Retinal pigment epithelial cell (primary cell): ENCODE results near the gene ERGIC1.

ENCODE experiments used
- DNase-seq: peaks from one replicate; pipeline ENCODE4 v3.0.0-alpha.2; 2010; ENCODE audit warnings: low read depth
- H3K4me3 ChIP-seq: 2 replicates; pipeline ENCODE4 v1.5.1; 2011; ENCODE audit warnings: mild to moderate bottlenecking, low read length, control low read depth, moderate library complexity
- TF ChIP-seq, protein P1 (sequence below): conservative IDR thresholded peaks from 2 replicates; pipeline ENCODE4 v1.5.1; 2011; ENCODE audit warnings: low read depth, low read length, control low read depth, inconsistent platforms

The ERGIC1 gene

DNA sequence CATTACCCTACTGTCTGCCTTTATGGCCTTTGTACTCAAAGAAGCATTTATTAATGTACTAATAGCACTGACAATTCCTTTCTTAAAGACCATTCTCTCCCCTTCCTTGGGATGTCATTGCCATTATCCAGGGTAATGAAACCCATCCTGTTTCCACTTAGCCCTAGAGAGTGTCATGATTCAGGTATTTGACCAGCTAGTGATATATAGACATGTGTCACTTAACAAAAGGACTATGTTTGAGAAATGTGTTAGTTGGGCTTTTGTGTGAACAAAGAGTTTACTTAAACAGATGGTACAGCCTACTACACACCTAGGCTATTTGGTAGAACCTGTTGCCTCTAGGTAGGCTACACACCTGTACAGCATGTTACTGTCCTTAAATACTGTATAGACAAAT is 151.5 kb downstream of the ERGIC1 start:
- H3K4me3 ChIP-seq, result peak overlapping the region; percentile 29
- no peak for DNase-seq
- TF ChIP-seq, protein P1, sequence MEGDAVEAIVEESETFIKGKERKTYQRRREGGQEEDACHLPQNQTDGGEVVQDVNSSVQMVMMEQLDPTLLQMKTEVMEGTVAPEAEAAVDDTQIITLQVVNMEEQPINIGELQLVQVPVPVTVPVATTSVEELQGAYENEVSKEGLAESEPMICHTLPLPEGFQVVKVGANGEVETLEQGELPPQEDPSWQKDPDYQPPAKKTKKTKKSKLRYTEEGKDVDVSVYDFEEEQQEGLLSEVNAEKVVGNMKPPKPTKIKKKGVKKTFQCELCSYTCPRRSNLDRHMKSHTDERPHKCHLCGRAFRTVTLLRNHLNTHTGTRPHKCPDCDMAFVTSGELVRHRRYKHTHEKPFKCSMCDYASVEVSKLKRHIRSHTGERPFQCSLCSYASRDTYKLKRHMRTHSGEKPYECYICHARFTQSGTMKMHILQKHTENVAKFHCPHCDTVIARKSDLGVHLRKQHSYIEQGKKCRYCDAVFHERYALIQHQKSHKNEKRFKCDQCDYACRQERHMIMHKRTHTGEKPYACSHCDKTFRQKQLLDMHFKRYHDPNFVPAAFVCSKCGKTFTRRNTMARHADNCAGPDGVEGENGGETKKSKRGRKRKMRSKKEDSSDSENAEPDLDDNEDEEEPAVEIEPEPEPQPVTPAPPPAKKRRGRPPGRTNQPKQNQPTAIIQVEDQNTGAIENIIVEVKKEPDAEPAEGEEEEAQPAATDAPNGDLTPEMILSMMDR, result no peak

DNA sequence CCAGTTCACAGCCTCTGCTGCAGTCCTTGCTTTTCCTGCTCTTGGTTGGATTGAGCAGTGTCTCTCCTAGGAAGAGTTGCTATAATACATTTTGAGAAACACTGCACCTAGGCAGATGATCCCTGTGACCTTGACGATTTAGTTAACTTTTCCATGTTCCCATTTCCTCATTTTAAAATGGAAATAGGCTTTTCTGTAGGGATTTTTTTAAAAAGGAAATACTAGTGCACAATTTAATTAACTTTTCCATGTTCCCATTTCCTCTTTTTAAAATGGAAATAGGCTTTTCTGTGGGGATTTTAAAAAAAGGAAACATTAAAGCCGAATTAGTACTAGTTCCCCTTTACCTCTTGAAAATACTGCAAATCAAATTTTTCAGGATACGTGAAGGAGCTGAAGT is 154.2 kb downstream of the ERGIC1 start:
- TF ChIP-seq, protein P1, result no peak
- H3K4me3 ChIP-seq, result no peak overlapping the region
- DNase-seq, result no peak

DNA sequence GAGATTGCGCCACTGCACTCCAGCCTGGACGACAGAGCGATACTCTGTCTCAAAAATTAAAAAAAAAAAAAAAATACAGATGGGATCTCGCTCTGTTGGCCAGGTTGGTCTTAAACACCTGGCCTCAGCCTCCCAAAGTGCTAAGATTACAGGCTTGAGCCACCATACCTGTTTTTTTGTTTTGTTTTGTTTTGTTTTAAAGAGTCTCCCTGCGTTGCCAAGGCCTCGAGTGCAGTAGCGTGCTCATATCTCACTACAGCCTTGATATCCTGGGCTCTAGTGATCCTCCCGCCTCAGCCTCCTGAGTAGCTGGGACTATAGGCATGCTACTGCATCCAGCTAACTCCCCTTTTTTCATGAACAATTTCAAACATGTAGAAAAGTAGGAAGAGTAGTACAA is 156.7 kb downstream of the ERGIC1 start:
- TF ChIP-seq, protein P1, result no peak
- H3K4me3 ChIP-seq, result no peak overlapping the region
- DNase-seq, result no peak

DNA sequence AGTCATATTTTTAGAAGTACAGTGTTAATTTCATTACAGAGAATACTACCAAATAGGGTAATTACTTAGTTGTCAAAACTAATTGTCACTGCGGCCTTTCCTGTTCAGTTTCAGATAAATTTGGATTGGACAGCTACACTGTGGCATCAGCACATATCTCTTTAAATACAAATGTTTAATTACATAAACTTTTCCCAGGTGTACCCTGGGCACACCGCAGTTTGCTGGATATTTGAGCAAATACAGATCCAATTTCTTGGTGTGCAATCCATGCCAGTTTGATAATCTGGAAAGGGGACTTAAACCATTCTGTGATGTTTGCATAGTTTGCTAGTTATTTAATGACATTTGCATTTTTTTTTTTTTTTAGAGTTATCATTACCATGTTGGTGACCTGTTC is 160.4 kb downstream of the ERGIC1 start:
- H3K4me3 ChIP-seq, result no peak overlapping the region
- no peak for DNase-seq
- TF ChIP-seq, protein P1, result no peak

DNA sequence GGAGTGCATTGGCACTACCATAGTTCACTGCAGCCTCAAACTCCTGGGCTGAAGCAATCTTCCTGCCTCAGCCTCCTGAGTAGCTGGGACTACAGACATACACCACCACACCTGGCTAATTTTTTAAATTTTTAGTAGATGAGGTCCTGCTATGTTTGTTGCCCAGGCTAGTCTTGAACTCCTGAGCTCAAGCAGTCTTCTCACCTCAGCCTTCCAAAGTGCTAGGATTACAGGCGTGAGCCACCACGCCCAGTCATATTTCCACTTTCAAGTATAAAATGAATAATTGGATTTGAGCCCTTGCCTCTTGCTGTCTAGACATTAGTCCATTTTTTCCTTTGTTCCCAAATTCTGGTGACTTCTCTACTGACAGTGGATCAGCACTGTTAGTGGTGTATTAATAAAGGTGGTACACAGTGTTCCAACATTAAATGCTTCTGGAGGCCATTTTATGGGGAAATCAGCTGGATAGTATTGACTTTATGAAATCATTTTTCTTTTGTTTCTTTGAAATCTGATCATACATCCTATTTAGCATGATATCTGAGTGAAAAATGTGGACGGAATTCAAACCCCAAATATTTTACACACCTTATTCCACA is 165.4 kb downstream of the ERGIC1 start:
- TF ChIP-seq, protein P1, result no peak
- no peak for DNase-seq
- no peak overlapping the region for H3K4me3 ChIP-seq

DNA sequence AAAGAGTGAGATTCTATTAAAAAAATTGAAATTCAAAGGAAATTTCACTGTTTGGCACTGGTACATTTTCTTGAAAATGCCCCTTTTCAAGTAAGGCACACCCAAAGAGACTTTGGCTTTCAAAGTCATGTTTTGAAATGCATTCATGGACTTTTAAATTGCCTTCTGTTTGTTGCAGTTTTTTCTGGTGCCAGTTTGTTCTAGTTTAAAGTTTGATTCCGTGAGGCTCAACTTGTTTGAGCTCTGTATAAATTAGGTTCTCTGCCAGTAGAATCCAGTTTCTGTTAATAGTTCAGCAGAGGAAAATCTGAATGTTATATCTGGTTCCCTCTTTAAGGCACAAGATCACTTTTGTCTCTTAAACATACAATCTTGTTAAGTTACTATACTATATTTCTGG is 165.9 kb downstream of the ERGIC1 start:
- TF ChIP-seq, protein P1, result no peak
- no peak for DNase-seq
- no peak overlapping the region for H3K4me3 ChIP-seq

DNA sequence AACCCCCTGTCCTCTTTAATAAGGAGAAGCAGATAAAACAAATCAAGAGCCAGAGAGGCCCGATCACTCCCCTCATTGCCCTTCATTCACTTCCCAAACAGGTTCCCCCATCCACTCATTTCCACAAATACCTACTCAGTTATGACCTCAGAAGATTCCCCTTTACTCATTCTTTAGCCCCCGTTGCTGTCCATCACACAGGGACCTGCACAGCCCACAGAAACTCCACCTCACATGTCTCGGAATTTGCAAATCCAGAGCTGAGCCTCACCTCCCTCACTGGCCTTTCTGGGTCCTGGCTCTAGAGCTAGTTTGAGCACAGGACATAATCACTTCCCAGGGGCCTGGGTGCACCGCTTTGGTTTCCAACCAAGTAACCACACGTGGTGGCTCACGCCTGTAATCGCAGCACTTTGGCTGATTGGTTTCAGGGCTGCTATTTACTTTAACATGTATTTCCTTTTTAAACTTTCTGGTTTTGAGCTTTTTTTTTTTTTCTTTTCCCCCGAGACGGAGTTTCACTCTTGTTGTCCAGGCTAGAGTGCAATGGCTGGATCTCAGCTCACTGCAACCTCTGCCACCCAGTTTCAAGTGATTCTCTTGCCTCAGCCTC is 167.3 kb downstream of the ERGIC1 start:
- no peak overlapping the region for H3K4me3 ChIP-seq
- DNase-seq, result no peak
- TF ChIP-seq, protein P1, result no peak
